GM10266 (cell line): ENCODE data around the gene C4orf46.
"Not testable (repeated sequence)": the region's sequence is repeated elsewhere in the genome, so short reads cannot be mapped to it uniquely, and the experiment has no call there.

ENCODE experiments used
- DNase-seq: peaks from one replicate; pipeline ENCODE4 v3.0.0; 2012; ENCODE audit errors: extremely low spot score
- TF ChIP-seq, protein P1 (sequence below): IDR thresholded peaks from 2 replicates; pipeline ENCODE4 v1.5.1; 2012; ENCODE audit warnings: mild to moderate bottlenecking, low read depth; ENCODE audit not compliant: control insufficient read depth, insufficient read depth; ENCODE audit errors: missing control alignments

C4orf46 gene

DNA sequence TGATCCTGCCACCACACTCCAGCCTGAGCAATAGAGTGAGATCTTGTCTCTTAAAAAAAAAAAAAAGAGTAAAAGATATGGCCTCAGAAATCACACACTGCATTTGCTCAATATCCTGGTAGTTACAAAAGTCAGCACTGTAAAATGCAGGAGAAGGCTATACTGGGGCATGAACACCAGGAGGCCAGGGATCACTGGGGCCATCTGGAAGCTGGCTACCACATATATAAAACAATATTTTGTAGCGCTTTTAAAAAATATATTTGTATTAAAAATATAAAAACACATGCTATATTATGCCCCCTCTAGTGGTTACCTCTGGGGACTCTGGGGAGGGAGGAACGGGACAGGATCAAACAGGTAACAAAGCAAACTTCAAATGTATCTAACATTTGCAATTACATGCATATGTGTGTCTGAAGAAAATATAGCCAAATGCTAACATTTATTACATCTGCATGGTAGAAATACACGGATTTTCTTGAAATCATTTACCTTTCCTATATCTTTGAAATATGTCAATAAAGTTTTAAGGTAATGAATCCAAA lies 4.0 kb downstream of the C4orf46 start:
- TF ChIP-seq, protein P1, sequence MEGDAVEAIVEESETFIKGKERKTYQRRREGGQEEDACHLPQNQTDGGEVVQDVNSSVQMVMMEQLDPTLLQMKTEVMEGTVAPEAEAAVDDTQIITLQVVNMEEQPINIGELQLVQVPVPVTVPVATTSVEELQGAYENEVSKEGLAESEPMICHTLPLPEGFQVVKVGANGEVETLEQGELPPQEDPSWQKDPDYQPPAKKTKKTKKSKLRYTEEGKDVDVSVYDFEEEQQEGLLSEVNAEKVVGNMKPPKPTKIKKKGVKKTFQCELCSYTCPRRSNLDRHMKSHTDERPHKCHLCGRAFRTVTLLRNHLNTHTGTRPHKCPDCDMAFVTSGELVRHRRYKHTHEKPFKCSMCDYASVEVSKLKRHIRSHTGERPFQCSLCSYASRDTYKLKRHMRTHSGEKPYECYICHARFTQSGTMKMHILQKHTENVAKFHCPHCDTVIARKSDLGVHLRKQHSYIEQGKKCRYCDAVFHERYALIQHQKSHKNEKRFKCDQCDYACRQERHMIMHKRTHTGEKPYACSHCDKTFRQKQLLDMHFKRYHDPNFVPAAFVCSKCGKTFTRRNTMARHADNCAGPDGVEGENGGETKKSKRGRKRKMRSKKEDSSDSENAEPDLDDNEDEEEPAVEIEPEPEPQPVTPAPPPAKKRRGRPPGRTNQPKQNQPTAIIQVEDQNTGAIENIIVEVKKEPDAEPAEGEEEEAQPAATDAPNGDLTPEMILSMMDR: peak; percentile 44
- peak; percentile 32 for DNase-seq

DNA sequence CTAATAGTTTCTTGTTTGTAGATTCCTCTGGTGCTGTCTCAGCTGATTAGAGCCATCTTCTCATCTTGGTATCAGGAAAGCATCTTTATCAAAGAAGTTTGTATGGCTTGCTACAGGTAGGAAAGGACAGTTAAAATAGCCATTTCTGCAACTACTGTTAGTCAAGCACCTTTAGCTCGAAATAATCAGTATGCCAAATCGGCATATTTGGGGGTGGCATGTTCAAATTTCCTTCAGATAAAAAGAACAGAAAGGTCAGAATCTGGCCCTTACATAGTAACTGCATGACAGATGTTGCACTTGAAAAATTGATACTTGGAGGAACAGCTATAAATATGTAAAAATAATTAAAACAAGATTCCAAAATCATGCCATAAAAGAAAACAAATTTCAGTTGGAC lies 4.8 kb downstream of the C4orf46 start:
- DNase-seq: no peak
- TF ChIP-seq, protein P1: no peak

DNA sequence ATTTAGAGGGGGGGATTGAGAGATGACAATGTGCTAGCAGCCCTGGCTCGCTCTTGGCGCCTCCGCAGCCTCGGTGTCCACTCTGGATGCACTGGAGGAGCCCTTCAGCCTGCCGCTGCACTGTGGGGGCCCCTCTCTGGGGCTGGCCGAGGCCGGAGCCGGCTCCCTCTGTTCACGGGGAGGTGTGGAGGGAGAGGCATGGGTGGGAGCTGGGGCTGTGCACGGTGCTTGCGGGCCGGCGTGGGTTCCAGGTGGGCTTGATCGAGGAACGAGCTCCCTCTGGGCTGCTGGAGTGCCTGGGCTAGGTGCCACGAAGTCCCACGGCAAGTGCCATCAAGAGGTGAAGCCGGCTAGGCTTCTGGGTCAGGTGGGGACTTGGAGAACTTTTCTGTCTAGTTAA lies 6.9 kb downstream of the C4orf46 start:
- no peak for DNase-seq
- TF ChIP-seq, protein P1: no peak

DNA sequence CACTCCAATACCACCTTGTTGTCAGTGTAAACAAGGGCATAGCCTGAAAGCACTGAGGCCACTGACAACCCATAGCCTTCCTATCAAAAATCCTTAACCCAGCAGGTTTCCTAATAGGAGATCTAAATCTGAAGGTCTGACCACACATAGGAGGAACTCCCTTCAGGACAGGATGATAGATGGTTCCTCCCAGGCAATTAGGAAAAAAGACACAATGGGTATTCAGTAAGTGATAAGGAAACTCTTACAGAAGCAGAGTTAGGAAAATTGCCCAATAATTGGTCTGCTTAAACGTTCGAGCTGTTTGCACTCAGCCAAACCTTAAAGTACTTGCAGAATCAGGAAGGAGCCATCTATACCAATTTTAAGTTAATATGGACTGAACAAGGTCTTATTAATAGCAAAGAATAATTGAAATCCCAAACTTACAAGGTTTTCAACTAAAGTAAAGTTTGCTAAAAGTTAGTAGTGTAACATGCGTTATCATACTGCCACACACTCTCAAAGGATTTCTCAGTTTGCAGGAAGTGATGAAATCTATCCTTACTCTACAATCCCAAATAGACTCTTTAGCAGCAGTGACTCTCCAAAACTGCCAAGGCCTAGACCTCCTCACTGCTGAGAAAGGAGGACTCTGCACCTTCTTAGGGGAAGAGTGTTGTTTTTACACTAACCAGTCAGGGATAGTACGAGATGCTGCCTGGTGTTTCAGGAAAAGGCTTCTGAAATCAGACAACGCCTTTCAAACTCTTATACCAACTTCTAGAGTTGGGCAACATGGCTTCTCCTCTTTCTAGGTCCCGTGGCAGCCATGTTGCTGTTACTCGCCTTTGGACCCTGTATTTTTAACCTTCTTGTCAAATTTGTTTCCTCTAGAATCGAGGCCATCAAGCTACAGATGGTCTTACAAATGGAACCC lies 7.7 kb downstream of the C4orf46 start:
- DNase-seq: not testable (repeated sequence)

DNA sequence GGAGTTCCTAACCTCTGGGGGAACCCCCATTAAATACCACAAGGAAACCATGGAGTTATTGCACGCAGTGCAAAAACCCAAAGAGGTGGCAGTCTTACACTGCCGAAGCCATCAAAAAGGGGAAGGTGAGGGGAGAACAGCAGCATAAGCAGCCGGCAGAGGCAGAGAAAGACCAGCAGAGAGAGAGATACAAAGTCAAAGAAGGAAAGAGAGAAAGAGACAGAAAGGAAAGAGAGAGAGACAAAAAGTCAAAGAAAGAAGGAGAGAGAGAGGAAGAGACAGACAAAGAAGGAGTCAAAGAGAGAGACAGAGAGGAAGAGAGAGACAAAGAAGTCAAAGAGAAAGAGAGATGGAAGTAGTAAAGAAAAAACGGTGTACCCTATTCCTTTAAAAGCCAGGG lies 8.4 kb downstream of the C4orf46 start:
- not testable (repeated sequence) for DNase-seq

DNA sequence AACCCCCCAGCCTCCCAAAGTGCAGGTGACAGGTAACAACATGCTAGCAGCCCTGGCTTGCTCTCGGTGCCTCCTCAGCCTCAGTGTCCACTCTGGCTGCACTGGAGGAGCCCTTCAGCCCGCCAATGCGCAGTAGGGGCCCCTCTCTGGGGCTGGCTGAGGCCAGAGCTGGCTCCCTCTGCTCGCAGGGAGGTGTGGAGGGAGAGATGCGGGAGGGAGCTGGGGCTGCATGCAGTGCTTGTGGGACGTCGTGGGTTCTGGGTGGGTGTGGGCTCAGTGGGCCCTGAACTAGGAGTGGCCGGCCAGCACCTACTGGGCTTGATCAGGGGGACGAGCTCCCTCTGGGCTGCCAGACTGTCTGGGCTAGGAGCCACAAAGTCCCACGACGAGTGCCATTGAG lies 14.4 kb downstream of the C4orf46 start:
- no peak for DNase-seq
- TF ChIP-seq, protein P1: no peak

DNA sequence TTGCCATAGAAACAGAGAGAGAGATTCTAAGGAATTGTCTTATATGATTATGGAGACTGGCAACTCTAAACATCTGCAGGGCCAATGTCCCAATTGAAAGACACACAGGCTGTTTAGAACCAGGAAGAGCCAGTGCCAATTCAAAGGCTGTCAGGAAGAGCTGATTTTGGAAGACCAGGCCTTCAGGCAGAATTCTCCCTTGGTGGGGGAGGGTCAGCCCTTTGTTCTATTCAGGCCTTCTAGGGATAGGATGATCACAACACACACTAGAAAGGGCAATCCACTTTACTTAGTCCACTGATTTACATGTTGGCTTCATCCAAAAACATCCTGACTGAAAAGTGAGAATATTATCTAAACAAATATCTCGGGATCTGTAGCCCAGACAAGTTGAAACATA lies 15.2 kb downstream of the C4orf46 start:
- DNase-seq: no peak
- TF ChIP-seq, protein P1: no peak

DNA sequence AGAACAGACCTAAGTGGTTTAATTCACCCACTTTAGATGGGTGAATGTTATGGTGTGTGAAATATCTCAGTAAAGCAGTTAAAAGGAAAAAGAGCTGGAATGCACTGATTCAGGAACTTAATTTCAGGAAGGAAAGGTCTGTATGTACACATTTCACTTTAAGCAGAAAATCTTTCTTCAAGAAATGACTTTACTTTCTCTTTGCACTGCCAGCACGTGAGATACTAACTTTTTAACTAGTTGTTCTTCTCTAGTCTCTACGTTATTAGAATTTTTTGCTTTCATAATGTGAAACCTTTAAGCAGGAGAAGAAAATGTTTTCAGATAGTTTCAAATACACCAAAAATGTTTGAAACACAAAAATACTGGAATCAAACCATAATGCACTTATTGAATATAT lies 18.8 kb downstream of the C4orf46 start:
- TF ChIP-seq, protein P1: no peak
- no peak for DNase-seq
